GM19239 (cell line): ENCODE measurements around the gene TTYH2.
A peak's percentile ranks its signal among the peaks of the same experiment; 100 is the strongest.

ENCODE experiments used
- DNase-seq: peaks from one replicate; pipeline ENCODE4 v3.0.0; 2011; ENCODE audit warnings: low spot score; ENCODE audit not compliant: insufficient read length
- FAIRE-seq: peaks from 2 replicates; lab custom pipeline; 2011; peaks lifted over from hg19 to GRCh38; lab: Jason Lieb, UNC

The TTYH2 gene

GRCh38 chr17:74212209-74212912, 1.0 kb upstream of the TTYH2 start:
- FAIRE-seq, result no peak
- no peak for DNase-seq

GRCh38 chr17:74213861-74214391, 555 bp downstream of the TTYH2 start:
- DNase-seq, result no peak
- peak; percentile 39 for FAIRE-seq

- DNase-seq (no peak), FAIRE-seq (no peak)
Measured at GRCh38 chr17:74214484-74215341, 1.3 kb downstream of the TTYH2 start.

GRCh38 chr17:74215342-74215727, 2.0 kb downstream of the TTYH2 start:
- DNase-seq (no peak), FAIRE-seq (no peak)

GRCh38 chr17:74216505-74216904, 3.1 kb downstream of the TTYH2 start:
- FAIRE-seq (no peak), DNase-seq (no peak)

- FAIRE-seq, result no peak
- no peak for DNase-seq
Measured at GRCh38 chr17:74217037-74217730, 3.8 kb downstream of the TTYH2 start.

GRCh38 chr17:74217888-74218287, 4.5 kb downstream of the TTYH2 start:
- DNase-seq, result no peak
- no peak for FAIRE-seq

GRCh38 chr17:74218436-74218835, 5.1 kb downstream of the TTYH2 start:
- FAIRE-seq (no peak), DNase-seq (no peak)

- FAIRE-seq (no peak), DNase-seq (no peak)
Measured at GRCh38 chr17:74219576-74220133, 6.3 kb downstream of the TTYH2 start.

- DNase-seq, result no peak
- no peak for FAIRE-seq
Measured at GRCh38 chr17:74220219-74220618, 6.8 kb downstream of the TTYH2 start.

- FAIRE-seq (no peak), DNase-seq (no peak)
Measured at GRCh38 chr17:74220946-74221818, 7.8 kb downstream of the TTYH2 start.

- FAIRE-seq (no peak), DNase-seq (no peak)
Measured at GRCh38 chr17:74222399-74222798, 9.0 kb downstream of the TTYH2 start.

- DNase-seq (no peak), FAIRE-seq (no peak)
Measured at GRCh38 chr17:74223901-74224300, 10.5 kb downstream of the TTYH2 start.

- FAIRE-seq, result no peak
- no peak for DNase-seq
Measured at GRCh38 chr17:74224959-74225725, 11.8 kb downstream of the TTYH2 start.

- FAIRE-seq, result no peak
- no peak for DNase-seq
Measured at GRCh38 chr17:74226252-74226651, 12.9 kb downstream of the TTYH2 start.

- FAIRE-seq (no peak), DNase-seq (no peak)
Measured at GRCh38 chr17:74227271-74228080, 14.1 kb downstream of the TTYH2 start.

GRCh38 chr17:74228306-74228978, 15.1 kb downstream of the TTYH2 start:
- DNase-seq (no peak), FAIRE-seq (no peak)
